Measurements from ENCODE around the gene KCNH1.

Gene KCNH1

DNA sequence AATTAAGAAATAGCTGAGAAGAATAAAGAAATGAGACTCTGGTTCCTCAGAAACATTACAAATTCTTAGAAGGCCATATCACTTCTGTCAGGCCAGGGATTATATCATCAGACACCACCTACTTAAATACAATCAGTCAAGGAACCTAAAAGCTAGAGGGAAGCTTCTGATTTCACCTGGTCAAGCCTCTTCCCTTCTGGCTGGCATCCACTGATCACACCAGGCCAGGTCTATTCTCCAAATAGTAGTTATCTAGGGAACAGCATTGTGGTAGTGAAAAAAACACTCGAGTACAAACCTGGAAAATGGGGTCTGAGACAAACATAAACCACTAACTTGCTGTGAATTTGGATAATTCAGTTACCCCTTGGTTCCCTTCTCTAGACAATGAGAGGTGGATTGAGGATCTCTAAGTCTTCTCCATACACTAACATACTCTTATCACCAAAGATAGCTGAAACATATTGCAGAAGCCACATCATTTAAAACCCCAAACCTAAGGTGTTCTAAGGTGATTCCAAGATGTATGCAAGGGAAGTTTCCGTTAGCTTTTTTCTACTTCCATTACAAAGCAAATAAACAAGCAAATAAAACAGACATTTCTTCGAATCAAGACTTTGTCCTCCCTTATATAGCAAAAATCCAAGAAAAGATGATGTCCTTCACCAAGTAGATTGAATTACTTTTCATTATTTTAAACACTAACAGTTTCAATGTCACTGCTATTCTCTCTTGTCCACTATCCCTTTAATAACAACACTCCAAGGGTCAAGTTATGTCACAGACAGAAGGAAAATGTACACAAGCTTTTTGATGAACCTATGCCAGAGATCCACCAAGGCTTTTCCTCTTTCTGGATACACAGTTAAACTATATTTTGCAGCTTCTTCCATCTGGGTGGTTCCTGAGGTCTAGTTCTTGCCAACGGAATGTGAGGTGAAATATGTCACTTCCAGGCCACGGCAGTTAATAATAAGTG, 212.9 kb downstream of the KCNH1 start:
- Histone ChIP-seq H3K9me3 (ENCODE audit: control insufficient read depth, insufficient read depth, low read length) (no peaks in the 10 kb centered on the region), H3K36me3 (ENCODE audit: control insufficient read depth, insufficient read depth, low read length) (no peaks in the 10 kb centered on the region), H3K4me3 (ENCODE audit: low read depth, low read length) (no peak overlapping the region), H3K4me1 (ENCODE audit: control insufficient read depth, insufficient read depth, low read length) (peaks cover 5% of the 10 kb centered on the region; the same call in 1 of the 2 replicates), H3K27ac (ENCODE audit: low read depth, low read length) (no peak overlapping the region), H3K9ac (ENCODE audit: low read depth, low read length) (no peak overlapping the region), H3K27me3 (ENCODE audit: control insufficient read depth, insufficient read depth, low read length) (no peaks in the 10 kb centered on the region)

- peaks cover 5% of the 10 kb centered on the region; the same call in 1 of the 2 replicates for H3K4me1 ChIP-seq (ENCODE audit: control insufficient read depth, insufficient read depth, low read length)
- H3K27ac ChIP-seq (ENCODE audit: low read depth, low read length) = no peak overlapping the region
Measured at GRCh38 chr1:210920258-210920657, 213.7 kb downstream of the KCNH1 start.

GRCh38 chr1:210918893-210919292, 215.1 kb downstream of the KCNH1 start:
- Histone ChIP-seq H3K27me3 (ENCODE audit: control insufficient read depth, insufficient read depth, low read length) (no peaks in the 10 kb centered on the region), H3K9ac (ENCODE audit: low read depth, low read length) (no peak overlapping the region), H3K9me3 (ENCODE audit: control insufficient read depth, insufficient read depth, low read length) (no peaks in the 10 kb centered on the region), H3K36me3 (ENCODE audit: control insufficient read depth, insufficient read depth, low read length) (no peaks in the 10 kb centered on the region), H3K4me1 (ENCODE audit: control insufficient read depth, insufficient read depth, low read length) (peaks cover 5% of the 10 kb centered on the region; the same call in 1 of the 2 replicates), H3K27ac (ENCODE audit: low read depth, low read length) (no peak overlapping the region), H3K4me3 (ENCODE audit: low read depth, low read length) (no peak overlapping the region)

More at GRCh38 chr1:210920258-210920657, 213.7 kb downstream of the KCNH1 start:
- Histone ChIP-seq H3K27me3 (ENCODE audit: control insufficient read depth, insufficient read depth, low read length) (no peaks in the 10 kb centered on the region), H3K4me3 (ENCODE audit: low read depth, low read length) (no peak overlapping the region), H3K9me3 (ENCODE audit: control insufficient read depth, insufficient read depth, low read length) (no peaks in the 10 kb centered on the region), H3K36me3 (ENCODE audit: control insufficient read depth, insufficient read depth, low read length) (no peaks in the 10 kb centered on the region), H3K9ac (ENCODE audit: low read depth, low read length) (no peak overlapping the region)

- Histone ChIP-seq H3K4me3 (ENCODE audit: low read depth, low read length) (no peak overlapping the region), H3K27ac (ENCODE audit: low read depth, low read length) (no peak overlapping the region), H3K36me3 (ENCODE audit: control insufficient read depth, insufficient read depth, low read length) (no peaks in the 10 kb centered on the region), H3K9me3 (ENCODE audit: control insufficient read depth, insufficient read depth, low read length) (no peaks in the 10 kb centered on the region), H3K9ac (ENCODE audit: low read depth, low read length) (no peak overlapping the region), H3K4me1 (ENCODE audit: control insufficient read depth, insufficient read depth, low read length) (peaks cover 5% of the 10 kb centered on the region; the same call in 1 of the 2 replicates), H3K27me3 (ENCODE audit: control insufficient read depth, insufficient read depth, low read length) (no peaks in the 10 kb centered on the region)
Measured at GRCh38 chr1:210917560-210918169, 216.3 kb downstream of the KCNH1 start.

DNA sequence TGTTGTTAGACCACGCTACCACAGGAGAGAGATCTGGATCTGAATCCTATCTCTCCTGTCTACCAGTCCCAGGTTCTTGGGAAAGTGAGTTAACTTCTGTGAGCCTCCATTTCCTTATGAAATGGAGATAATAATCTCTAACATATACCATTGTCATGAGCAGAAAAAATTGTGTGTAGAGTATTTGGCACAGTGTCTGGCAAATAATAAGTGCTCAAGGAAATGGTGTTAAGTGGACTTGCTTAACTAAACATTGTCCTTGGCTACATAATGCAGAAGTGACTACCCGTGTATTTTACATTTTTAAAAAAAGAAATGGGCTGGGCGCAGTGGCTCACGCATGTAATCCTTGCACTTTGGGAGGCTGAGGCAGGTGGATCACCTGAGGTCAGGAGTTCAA, 217.4 kb downstream of the KCNH1 start:
- Histone ChIP-seq H3K27ac (ENCODE audit: low read depth, low read length) (no peak overlapping the region), H3K9me3 (ENCODE audit: control insufficient read depth, insufficient read depth, low read length) (no peaks in the 10 kb centered on the region)

GRCh38 chr1:210915890-210916507, 217.9 kb downstream of the KCNH1 start:
- Histone ChIP-seq H3K27me3 (ENCODE audit: control insufficient read depth, insufficient read depth, low read length) (no peaks in the 10 kb centered on the region), H3K4me1 (ENCODE audit: control insufficient read depth, insufficient read depth, low read length) (peaks cover 5% of the 10 kb centered on the region; the same call in 1 of the 2 replicates), H3K9me3 (ENCODE audit: control insufficient read depth, insufficient read depth, low read length) (no peaks in the 10 kb centered on the region), H3K36me3 (ENCODE audit: control insufficient read depth, insufficient read depth, low read length) (no peaks in the 10 kb centered on the region), H3K4me3 (ENCODE audit: low read depth, low read length) (no peak overlapping the region), H3K27ac (ENCODE audit: low read depth, low read length) (no peak overlapping the region), H3K9ac (ENCODE audit: low read depth, low read length) (no peak overlapping the region)

More for the DNA sequence above, 217.4 kb downstream of the KCNH1 start:
- H3K27me3 ChIP-seq (ENCODE audit: control insufficient read depth, insufficient read depth, low read length) = no peaks in the 10 kb centered on the region
- peaks cover 5% of the 10 kb centered on the region; the same call in 1 of the 2 replicates for H3K4me1 ChIP-seq (ENCODE audit: control insufficient read depth, insufficient read depth, low read length)
- no peak overlapping the region for H3K9ac ChIP-seq (ENCODE audit: low read depth, low read length)
- H3K4me3 ChIP-seq (ENCODE audit: low read depth, low read length) = no peak overlapping the region
- H3K36me3 ChIP-seq (ENCODE audit: control insufficient read depth, insufficient read depth, low read length) = no peaks in the 10 kb centered on the region

DNA sequence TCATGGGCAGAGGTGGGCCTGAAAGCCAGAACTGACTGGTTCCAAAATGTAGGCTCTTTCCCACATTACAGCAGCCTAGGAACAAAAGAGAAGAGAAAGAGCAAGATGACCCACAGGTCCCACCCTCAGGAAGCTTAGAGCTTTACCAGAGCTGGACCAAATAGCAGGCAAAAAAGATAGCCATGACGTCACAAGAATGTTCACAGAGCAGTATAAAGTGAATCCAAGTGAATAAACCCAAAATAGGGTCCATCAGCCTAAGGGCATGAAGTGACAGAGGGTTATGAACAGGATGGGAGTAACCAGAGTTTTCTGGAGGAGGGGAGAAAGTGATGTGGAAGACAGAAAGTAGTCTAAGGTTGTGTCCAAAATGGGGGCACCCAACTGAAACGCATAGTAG, 221.2 kb downstream of the KCNH1 start:
- Histone ChIP-seq H3K4me1 (ENCODE audit: control insufficient read depth, insufficient read depth, low read length) (peaks cover 2% of the 10 kb centered on the region; the same call in 1 of the 2 replicates), H3K9me3 (ENCODE audit: control insufficient read depth, insufficient read depth, low read length) (no peaks in the 10 kb centered on the region), H3K9ac (ENCODE audit: low read depth, low read length) (no peak overlapping the region), H3K36me3 (ENCODE audit: control insufficient read depth, insufficient read depth, low read length) (no peaks in the 10 kb centered on the region), H3K4me3 (ENCODE audit: low read depth, low read length) (no peak overlapping the region), H3K27ac (ENCODE audit: low read depth, low read length) (no peak overlapping the region), H3K27me3 (ENCODE audit: control insufficient read depth, insufficient read depth, low read length) (no peaks in the 10 kb centered on the region)

- no peaks in the 10 kb centered on the region for H3K36me3 ChIP-seq (ENCODE audit: control insufficient read depth, insufficient read depth, low read length)
- H3K27me3 ChIP-seq (ENCODE audit: control insufficient read depth, insufficient read depth, low read length) = no peaks in the 10 kb centered on the region
- H3K27ac ChIP-seq (ENCODE audit: low read depth, low read length) = no peak overlapping the region
Measured at GRCh38 chr1:210910020-210910575, 223.8 kb downstream of the KCNH1 start.

DNA sequence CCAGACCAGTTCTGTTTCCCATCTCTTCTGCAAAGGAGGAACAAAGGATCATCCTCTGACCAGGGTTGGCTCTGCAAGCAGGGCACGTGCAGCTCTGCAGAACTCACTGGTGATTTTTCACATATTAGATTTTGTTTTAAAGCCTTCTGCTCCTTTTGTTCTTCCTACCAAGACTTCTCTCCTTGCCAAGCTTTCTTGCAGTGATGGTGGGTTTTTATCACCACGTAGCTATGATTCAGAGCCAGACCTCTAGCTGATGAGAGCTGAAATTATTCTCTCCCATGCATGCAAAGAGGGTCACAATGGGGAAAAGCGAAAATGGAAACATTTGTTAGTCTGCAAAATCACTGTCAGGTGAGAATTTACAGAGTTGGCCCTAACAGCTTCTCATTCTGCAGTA, 225.2 kb downstream of the KCNH1 start:
- Histone ChIP-seq H3K9me3 (ENCODE audit: control insufficient read depth, insufficient read depth, low read length) (no peaks in the 10 kb centered on the region), H3K27me3 (ENCODE audit: control insufficient read depth, insufficient read depth, low read length) (no peaks in the 10 kb centered on the region), H3K27ac (ENCODE audit: low read depth, low read length) (no peak overlapping the region), H3K9ac (ENCODE audit: low read depth, low read length) (no peak overlapping the region), H3K4me3 (ENCODE audit: low read depth, low read length) (no peak overlapping the region), H3K4me1 (ENCODE audit: control insufficient read depth, insufficient read depth, low read length) (no peaks in the 10 kb centered on the region), H3K36me3 (ENCODE audit: control insufficient read depth, insufficient read depth, low read length) (no peaks in the 10 kb centered on the region)

More at GRCh38 chr1:210910020-210910575, 223.8 kb downstream of the KCNH1 start:
- no peak overlapping the region for H3K9ac ChIP-seq (ENCODE audit: low read depth, low read length)
- no peaks in the 10 kb centered on the region for H3K4me1 ChIP-seq (ENCODE audit: control insufficient read depth, insufficient read depth, low read length)
- no peaks in the 10 kb centered on the region for H3K9me3 ChIP-seq (ENCODE audit: control insufficient read depth, insufficient read depth, low read length)
- no peak overlapping the region for H3K4me3 ChIP-seq (ENCODE audit: low read depth, low read length)

- Histone ChIP-seq H3K4me3 (ENCODE audit: low read depth, low read length) (no peak overlapping the region), H3K9ac (ENCODE audit: low read depth, low read length) (no peak overlapping the region), H3K4me1 (ENCODE audit: control insufficient read depth, insufficient read depth, low read length) (no peaks in the 10 kb centered on the region), H3K9me3 (ENCODE audit: control insufficient read depth, insufficient read depth, low read length) (no peaks in the 10 kb centered on the region), H3K36me3 (ENCODE audit: control insufficient read depth, insufficient read depth, low read length) (no peaks in the 10 kb centered on the region), H3K27ac (ENCODE audit: low read depth, low read length) (no peak overlapping the region), H3K27me3 (ENCODE audit: control insufficient read depth, insufficient read depth, low read length) (no peaks in the 10 kb centered on the region)
Measured at GRCh38 chr1:210908257-210908656, 225.7 kb downstream of the KCNH1 start.
